ENCODE measurements around the gene LRP8. TPM values are rescaled to one million over a fixed set of nuclear protein-coding genes. Genes with fewer than 3 reads are reported as not detected.

LRP8 gene
- 33.1 and 40.6 TPM in 2 replicates for total RNA-seq

GRCh38 chr1:53328009-53328461 is at the start of gene LRP8:
Gene LRP8 (minus strand): TSS chr1:53328070. CDS start chr1:53327912, 158 bp downstream.

GRCh38 chr1:53238197-53239155 is 89.4 kb downstream of the LRP8 start, which contains the start of gene MAGOH:
Gene MAGOH (minus strand): TSS chr1:53238518. CDS start chr1:53238448, 70 bp downstream.

GRCh38 chr1:53220171-53220961 is 107.5 kb downstream of the LRP8 start, which contains the start of gene CZIB:
Gene CZIB (minus strand): TSS chr1:53220634. CDS start chr1:53220575, 59 bp downstream.

GRCh38 chr1:53196485-53197290 is 131.2 kb downstream of the LRP8 start, which contains the start of gene CPT2:
Gene CPT2 (plus strand): TSS chr1:53196824. CDS start chr1:53196944, 120 bp downstream.

Other genes starting within 250 kb of the LRP8 start
- gene SLC1A7, start 185.4 kb downstream of the LRP8 start, total RNA-seq, result not detected in 2 replicates
- gene CPT2, start 131.2 kb downstream of the LRP8 start, total RNA-seq, result 8.1 and 10.9 TPM in 2 replicates
- 44.2 and 63.5 TPM in 2 replicates for gene CZIB, start 107.4 kb downstream of the LRP8 start, total RNA-seq
- 53.9 and 66.7 TPM in 2 replicates for gene MAGOH, start 89.6 kb downstream of the LRP8 start, total RNA-seq
- gene DMRTB1, start 131.3 kb upstream of the LRP8 start, total RNA-seq, result not detected in 2 replicates